HUES48 (cell line): Measurements from ENCODE around the gene MAGI2.

Experiments used
- H3K27ac ChIP-seq: one replicate; pipeline ENCODE4 v1.7.0; 2013; ENCODE audit warnings: low read depth, low read length, inconsistent platforms
- H3K27me3 ChIP-seq: 2 replicates; pipeline ENCODE4 v1.6.1; 2013; ENCODE audit warnings: mild to moderate bottlenecking, low read length; ENCODE audit not compliant: control insufficient read depth, insufficient read depth
- H3K36me3 ChIP-seq: 2 replicates; pipeline ENCODE4 v1.6.1; 2013; ENCODE audit warnings: low read length; ENCODE audit not compliant: control insufficient read depth, insufficient read depth
- H3K4me1 ChIP-seq: 2 replicates; pipeline ENCODE4 v1.6.1; 2013; ENCODE audit warnings: mild to moderate bottlenecking, low read length; ENCODE audit not compliant: control insufficient read depth, insufficient read depth
- H3K4me3 ChIP-seq: 2 replicates; pipeline ENCODE4 v1.5.1; 2013; ENCODE audit warnings: mild to moderate bottlenecking, low read depth, low read length
- H3K9ac ChIP-seq: 2 replicates; pipeline ENCODE4 v1.6.1; 2013; ENCODE audit warnings: mild to moderate bottlenecking, low read depth, low read length, moderate library complexity
- H3K9me3 ChIP-seq: 2 replicates; pipeline ENCODE4 v1.6.1; 2013; ENCODE audit warnings: low read length; ENCODE audit not compliant: control insufficient read depth, insufficient read depth

The MAGI2 gene

GRCh38 chr7:78406531-78406930 is 1046.9 kb downstream of the MAGI2 start:
- Histone ChIP-seq H3K4me3 (no peak overlapping the region), H3K27ac (no peak overlapping the region), H3K27me3 (no peaks in the 10 kb centered on the region), H3K9ac (no peak overlapping the region), H3K9me3 (no peaks in the 10 kb centered on the region), H3K4me1 (peaks cover 17% of the 10 kb centered on the region), H3K36me3 (no peaks in the 10 kb centered on the region)

GRCh38 chr7:78402096-78402495 is 1051.4 kb downstream of the MAGI2 start:
- Histone ChIP-seq H3K9me3 (no peaks in the 10 kb centered on the region), H3K27me3 (no peaks in the 10 kb centered on the region), H3K4me3 (no peak overlapping the region), H3K4me1 (peaks cover 48% of the 10 kb centered on the region), H3K27ac (no peak overlapping the region), H3K36me3 (no peaks in the 10 kb centered on the region), H3K9ac (no peak overlapping the region)

- no peaks in the 10 kb centered on the region for H3K36me3 ChIP-seq
- peak overlapping the region; percentile 89 for H3K27ac ChIP-seq
- no peaks in the 10 kb centered on the region for H3K27me3 ChIP-seq
- H3K4me3 ChIP-seq = peak overlapping the region; percentile 33; the same call in 1 of the 2 replicates
- H3K9me3 ChIP-seq = no peaks in the 10 kb centered on the region
- H3K4me1 ChIP-seq = peaks cover 63% of the 10 kb centered on the region
- no peak overlapping the region for H3K9ac ChIP-seq
These were observed 1053.4 kb downstream of the MAGI2 start for GRCh38 chr7:78400038-78400437.

- Histone ChIP-seq H3K9me3 (no peaks in the 10 kb centered on the region), H3K27ac (peak overlapping the region; percentile 89), H3K9ac (no peak overlapping the region), H3K27me3 (no peaks in the 10 kb centered on the region), H3K36me3 (no peaks in the 10 kb centered on the region), H3K4me3 (no peak overlapping the region), H3K4me1 (peaks cover 71% of the 10 kb centered on the region)
These were observed 1054.3 kb downstream of the MAGI2 start for GRCh38 chr7:78399033-78399769.

GRCh38 chr7:78398576-78398975 is 1054.9 kb downstream of the MAGI2 start:
- Histone ChIP-seq H3K9ac (no peak overlapping the region), H3K4me1 (peaks cover 72% of the 10 kb centered on the region), H3K27me3 (no peaks in the 10 kb centered on the region), H3K4me3 (no peak overlapping the region), H3K27ac (peak overlapping the region; percentile 89), H3K36me3 (no peaks in the 10 kb centered on the region), H3K9me3 (no peaks in the 10 kb centered on the region)

GRCh38 chr7:78398081-78398480 is 1055.4 kb downstream of the MAGI2 start:
- Histone ChIP-seq H3K36me3 (no peaks in the 10 kb centered on the region), H3K9me3 (no peaks in the 10 kb centered on the region), H3K27ac (no peak overlapping the region), H3K4me1 (peaks cover 72% of the 10 kb centered on the region), H3K9ac (no peak overlapping the region), H3K4me3 (no peak overlapping the region), H3K27me3 (no peaks in the 10 kb centered on the region)

GRCh38 chr7:78396210-78396609 is 1057.3 kb downstream of the MAGI2 start:
- Histone ChIP-seq H3K4me3 (no peak overlapping the region), H3K9me3 (no peaks in the 10 kb centered on the region), H3K9ac (no peak overlapping the region), H3K27ac (no peak overlapping the region), H3K36me3 (no peaks in the 10 kb centered on the region), H3K27me3 (no peaks in the 10 kb centered on the region), H3K4me1 (peaks cover 59% of the 10 kb centered on the region)

- Histone ChIP-seq H3K4me3 (no peak overlapping the region), H3K9me3 (no peaks in the 10 kb centered on the region), H3K4me1 (peaks cover 51% of the 10 kb centered on the region)
These were observed 1058.0 kb downstream of the MAGI2 start for GRCh38 chr7:78395298-78396036.

GRCh38 chr7:78389022-78389421 is 1064.4 kb downstream of the MAGI2 start:
- Histone ChIP-seq H3K36me3 (no peaks in the 10 kb centered on the region), H3K4me3 (no peak overlapping the region), H3K4me1 (peaks cover 7% of the 10 kb centered on the region), H3K27ac (no peak overlapping the region), H3K9ac (no peak overlapping the region), H3K27me3 (no peaks in the 10 kb centered on the region), H3K9me3 (no peaks in the 10 kb centered on the region)

More at GRCh38 chr7:78395298-78396036, 1058.0 kb downstream of the MAGI2 start:
- Histone ChIP-seq H3K36me3 (no peaks in the 10 kb centered on the region), H3K27ac (no peak overlapping the region), H3K9ac (no peak overlapping the region), H3K27me3 (no peaks in the 10 kb centered on the region)

- H3K9me3 ChIP-seq = no peaks in the 10 kb centered on the region
- H3K27ac ChIP-seq = no peak overlapping the region
- no peak overlapping the region for H3K4me3 ChIP-seq
- no peaks in the 10 kb centered on the region for H3K36me3 ChIP-seq
- H3K9ac ChIP-seq = no peak overlapping the region
- peaks cover 8% of the 10 kb centered on the region for H3K4me1 ChIP-seq
- no peaks in the 10 kb centered on the region for H3K27me3 ChIP-seq
These were observed 1066.9 kb downstream of the MAGI2 start for GRCh38 chr7:78386520-78386919.
